GM12878 (cell line): ENCODE data around the gene KTI12. TPM values are rescaled to one million over a fixed set of nuclear protein-coding genes. Genes with fewer than 3 reads are reported as not detected.

ENCODE experiments used
- CREM ChIP-seq: IDR thresholded peaks from 2 replicates; pipeline ENCODE4 v1.6.1; 2014; ENCODE audit warnings: antibody characterized with exemption, low read depth
- IRF3 ChIP-seq: fragments of 450-650 bp; IDR thresholded peaks from 2 replicates; pipeline ENCODE4 v1.6.1; 2014; ENCODE audit warnings: mild to moderate bottlenecking
- MYC ChIP-seq: IDR thresholded peaks from 2 replicates; pipeline ENCODE4 v1.6.1; 2011; ENCODE audit warnings: mild to moderate bottlenecking, low read length, moderate library complexity, inconsistent platforms; ENCODE audit not compliant: insufficient read depth, insufficient replicate concordance, insufficient read length, severe bottlenecking
- NFYA ChIP-seq: IDR thresholded peaks from 2 replicates; pipeline ENCODE4 v1.6.1; 2011; ENCODE audit warnings: low read depth, mild to moderate bottlenecking, low read length, improper control_type of control experiment, borderline replicate concordance
- NR2F1 ChIP-seq: fragments of 450-650 bp; conservative IDR thresholded peaks from 2 replicates; pipeline ENCODE4 v1.6.1; 2017; ENCODE audit warnings: mild to moderate bottlenecking
- PBX3 ChIP-seq: IDR thresholded peaks from 2 replicates; pipeline ENCODE4 v1.6.1; 2011; ENCODE audit warnings: mild to moderate bottlenecking, low read depth, low read length, moderate library complexity; ENCODE audit not compliant: insufficient replicate concordance
- USF1 ChIP-seq: IDR thresholded peaks from 2 replicates; pipeline ENCODE4 v1.6.1; 2011; ENCODE audit warnings: borderline replicate concordance, low read depth, mild to moderate bottlenecking, moderate library complexity, mixed read lengths, low read length; ENCODE audit not compliant: insufficient read depth; ENCODE audit errors: extremely low read length
- USF2 ChIP-seq: IDR thresholded peaks from 2 replicates; pipeline ENCODE4 v1.6.1; 2011; ENCODE audit warnings: low read depth, low read length, improper control_type of control experiment, borderline replicate concordance
- ZBTB40 ChIP-seq: fragments of 450-650 bp; IDR thresholded peaks from 2 replicates; pipeline ENCODE4 v1.6.1; 2016; ENCODE audit warnings: mild to moderate bottlenecking, moderate library complexity, borderline replicate concordance
- polyA plus RNA-seq, 11 experiments: library from polyadenylated mRNA; depleted of rRNA in 4 of 11; unstranded in 6 of 11; stranded (reverse) in 5 of 11; fragments of >200 nt; fragmentation: Nextera tagmentation in 4 of 11; fragmentation: Illumina TruSeq in 1 of 11; extraction: Ambion mirVana in 4 of 11; extraction: Trizol in 1 of 11; gene quantifications; 1 replicate in 1 of 11; 2 replicates in 10 of 11; pipeline versions ENCODE4 v1.2.1 to v1.2.3, GENCODE V29; 2011 to 2016; ENCODE audit warnings: inconsistent platforms in 2 of 11, missing spikeins in 2 of 11, low read depth in 1 of 11
- total RNA-seq, 4 experiments: library from RNA; depleted of rRNA in 3 of 4; stranded (reverse); fragments of >200 nt in 3 of 4; fragmentation: Illumina TruSeq in 1 of 4; extraction: Trizol in 1 of 4; gene quantifications; 2 replicates each; pipeline versions ENCODE4 v1.2.1 to v1.2.3, GENCODE V29; 2013 to 2021

Gene KTI12
- total and polyA plus RNA-seq, 10 of the 15 experiments (the other 5 are each of a cell fraction or from before 2014, with no cell fraction given) = 2.7 to 32.4 (median 17.6) TPM

- TF ChIP-seq ZBTB40 = peak; percentile 15; the same call in 1 of the 2 replicates
- TF ChIP-seq CREM = no peak; the same call in none of the 2 replicates
- peak; percentile 59 for TF ChIP-seq MYC
- peak; percentile 74 for TF ChIP-seq PBX3
- no peak for TF ChIP-seq NFYA
- TF ChIP-seq NR2F1 = peak; percentile 45; the same call in 1 of the 2 replicates
- TF ChIP-seq USF1 = peak; percentile 54
- peak; percentile 9 for TF ChIP-seq USF2
- TF ChIP-seq IRF3 = no peak
- TF ChIP-seq, all 136 proteins: peak for 47
These were observed 22.7 kb upstream of the KTI12 start, which contains the start of gene BTF3L4 (continued) for GRCh38 chr1:52056163-52056936.
